GM12878 (cell line): ENCODE data around the gene FFAR2. TPM values are rescaled to one million over a fixed set of nuclear protein-coding genes. Genes with fewer than 3 reads are reported as not detected.
A peak's percentile ranks its signal among the peaks of the same experiment; 100 is the strongest.

Source experiments
- ATF2 ChIP-seq: IDR thresholded peaks from 2 replicates; pipeline ENCODE4 v1.6.1; 2012; ENCODE audit warnings: low read length, inconsistent platforms
- CBFB ChIP-seq: IDR thresholded peaks from 2 replicates; pipeline ENCODE4 v1.6.1; 2016; ENCODE audit warnings: antibody characterized with exemption, low read depth
- EGR1 ChIP-seq, 2 experiments: IDR thresholded peaks; 1 replicate in 1 of 2; 2 replicates in 1 of 2; pipeline ENCODE4 v1.6.1; 2011 to 2012; ENCODE audit warnings: low read depth in 2 of 2, low read length in 2 of 2, borderline replicate concordance in 1 of 2, mild to moderate bottlenecking in 1 of 2, moderate library complexity in 1 of 2
- ETV6 ChIP-seq, 2 experiments: fragments of 450-650 bp in 1 of 2; IDR thresholded peaks in 1 of 2; conservative IDR thresholded peaks in 1 of 2; 2 replicates each; pipeline ENCODE4 v1.6.1; 2014; ENCODE audit warnings: antibody characterized with exemption in 1 of 2, borderline replicate concordance in 1 of 2, low read depth in 1 of 2, mild to moderate bottlenecking in 1 of 2, moderate library complexity in 1 of 2
- FOXK2 ChIP-seq: fragments of 450-650 bp; IDR thresholded peaks from 2 replicates; pipeline ENCODE4 v1.6.1; 2017; ENCODE audit warnings: mild to moderate bottlenecking, moderate library complexity
- HCFC1 ChIP-seq: fragments of 150-350 bp; IDR thresholded peaks from 2 replicates; pipeline ENCODE4 v1.6.1; 2014; ENCODE audit warnings: low read length
- HDAC2 ChIP-seq: fragments of 200-600 bp; sonication (generic); IDR thresholded peaks from 2 replicates; pipeline ENCODE4 v1.6.1; 2017
- HSF1 ChIP-seq: fragments of 150-350 bp; IDR thresholded peaks from 2 replicates; pipeline ENCODE4 v1.6.1; 2014; ENCODE audit warnings: mild to moderate bottlenecking, low read depth, low read length
- JUND ChIP-seq: IDR thresholded peaks from 2 replicates; pipeline ENCODE4 v1.6.1; 2012; ENCODE audit warnings: low read depth, mild to moderate bottlenecking, low read length, improper control_type of control experiment, moderate library complexity
- LARP7 ChIP-seq: fragments of 450-650 bp; IDR thresholded peaks from 2 replicates; pipeline ENCODE4 v1.6.1; 2017; ENCODE audit warnings: mild to moderate bottlenecking
- MAX ChIP-seq: IDR thresholded peaks from 2 replicates; pipeline ENCODE4 v1.6.1; 2012; ENCODE audit warnings: low read depth, low read length, improper control_type of control experiment
- MLLT1 ChIP-seq: fragments of 450-650 bp; IDR thresholded peaks from 2 replicates; pipeline ENCODE4 v1.6.1; 2016; ENCODE audit warnings: mild to moderate bottlenecking
- PAX8 ChIP-seq: fragments of 450-650 bp; IDR thresholded peaks from 2 replicates; pipeline ENCODE4 v1.6.1; 2017; ENCODE audit warnings: mild to moderate bottlenecking, moderate library complexity
- POLR2AphosphoS2 ChIP-seq: IDR thresholded peaks from 2 replicates; pipeline ENCODE4 v1.6.1; 2011; ENCODE audit warnings: low read depth, mild to moderate bottlenecking, low read length, improper control_type of control experiment, moderate library complexity
- SIN3A ChIP-seq: IDR thresholded peaks from 2 replicates; pipeline ENCODE4 v1.6.1; 2012; ENCODE audit warnings: low read depth, low read length, improper control_type of control experiment
- SMAD5 ChIP-seq: IDR thresholded peaks from 2 replicates; pipeline ENCODE4 v1.6.1; 2016; ENCODE audit warnings: antibody characterized with exemption, low read depth
- SMC3 ChIP-seq: IDR thresholded peaks from 2 replicates; pipeline ENCODE4 v1.6.1; 2011; ENCODE audit warnings: low read length, improper control_type of control experiment, borderline replicate concordance
- SP1 ChIP-seq: IDR thresholded peaks from one replicate; pipeline ENCODE4 v1.6.1; 2011; ENCODE audit warnings: low read depth, low read length
- SRF ChIP-seq, 2 experiments: IDR thresholded peaks; 2 replicates each; pipeline ENCODE4 v1.6.1; 2011; ENCODE audit warnings: low read depth in 2 of 2, low read length in 2 of 2, mild to moderate bottlenecking in 1 of 2, moderate library complexity in 1 of 2
- STAT1 ChIP-seq: fragments of 450-650 bp; conservative IDR thresholded peaks from 2 replicates; pipeline ENCODE4 v1.6.1; 2014; ENCODE audit warnings: antibody characterized with exemption, mild to moderate bottlenecking
- STAT3 ChIP-seq: IDR thresholded peaks from 2 replicates; pipeline ENCODE4 v1.6.1; 2011; ENCODE audit warnings: low read depth, low read length, improper control_type of control experiment
- SUPT20H ChIP-seq: IDR thresholded peaks from 2 replicates; pipeline ENCODE4 v1.6.1; 2011; ENCODE audit warnings: low read depth, mild to moderate bottlenecking, low read length, moderate library complexity, borderline replicate concordance; ENCODE audit not compliant: control insufficient read depth
- TARDBP ChIP-seq: IDR thresholded peaks from 2 replicates; pipeline ENCODE4 v1.6.1; 2016; ENCODE audit warnings: borderline replicate concordance
- USF1 ChIP-seq: IDR thresholded peaks from 2 replicates; pipeline ENCODE4 v1.6.1; 2011; ENCODE audit warnings: borderline replicate concordance, low read depth, mild to moderate bottlenecking, moderate library complexity, mixed read lengths, low read length; ENCODE audit not compliant: insufficient read depth; ENCODE audit errors: extremely low read length
- ZNF207 ChIP-seq: fragments of 450-650 bp; IDR thresholded peaks from 2 replicates; pipeline ENCODE4 v1.6.1; 2014; ENCODE audit warnings: antibody characterized with exemption, mild to moderate bottlenecking, borderline replicate concordance
- polyA plus RNA-seq, 11 experiments: library from polyadenylated mRNA; depleted of rRNA in 4 of 11; unstranded in 6 of 11; stranded (reverse) in 5 of 11; fragments of >200 nt; fragmentation: Nextera tagmentation in 4 of 11; fragmentation: Illumina TruSeq in 1 of 11; extraction: Ambion mirVana in 4 of 11; extraction: Trizol in 1 of 11; gene quantifications; 1 replicate in 1 of 11; 2 replicates in 10 of 11; pipeline versions ENCODE4 v1.2.1 to v1.2.3, GENCODE V29; 2011 to 2016; ENCODE audit warnings: inconsistent platforms in 2 of 11, missing spikeins in 2 of 11, low read depth in 1 of 11
- total RNA-seq, 4 experiments: library from RNA; depleted of rRNA in 3 of 4; stranded (reverse); fragments of >200 nt in 3 of 4; fragmentation: Illumina TruSeq in 1 of 4; extraction: Trizol in 1 of 4; gene quantifications; 2 replicates each; pipeline versions ENCODE4 v1.2.1 to v1.2.3, GENCODE V29; 2013 to 2021

The FFAR2 gene
- total and polyA plus RNA-seq, 10 of the 15 experiments (the other 5 are each of a cell fraction or from before 2014, with no cell fraction given), result 0.05 to 4.0 (median 2.1) TPM

GRCh38 chr19:35436477-35437405, 11.3 kb upstream of the FFAR2 start (continued):
- no peak for TF ChIP-seq MLLT1
- no peak for TF ChIP-seq HSF1
- TF ChIP-seq EGR1 (IDR thresholded peaks at IDR 0.05; ENCODE audit: borderline replicate concordance in 1 of 2, low read depth in 2 of 2, low read length in 2 of 2), result no peak
- no peak for TF ChIP-seq TARDBP
- TF ChIP-seq SMC3, result no peak
- TF ChIP-seq SRF (IDR thresholded peaks at IDR 0.05; ENCODE audit: low read depth in 2 of 2, low read length in 2 of 2), result no peak
- no peak for TF ChIP-seq SUPT20H
- TF ChIP-seq SMAD5, result no peak
- no peak for TF ChIP-seq PAX8
- peak in 1 of 2 experiments; percentile 59; a peak in 1 of 4 replicates for TF ChIP-seq ETV6 (conservative IDR thresholded peaks at IDR 0.05 in 1 of 2, IDR thresholded peaks at IDR 0.05 in 1 of 2; ENCODE audit: borderline replicate concordance in 1 of 2, low read depth in 1 of 2)
- no peak for TF ChIP-seq FOXK2
- no peak for TF ChIP-seq HDAC2
- TF ChIP-seq HCFC1, result no peak
- TF ChIP-seq ATF2, result peak; percentile 56
- no peak for TF ChIP-seq MAX
- TF ChIP-seq SIN3A, result no peak
- no peak for TF ChIP-seq JUND
- TF ChIP-seq SP1, result no peak
- TF ChIP-seq ZNF207, result no peak
- no peak for TF ChIP-seq CBFB
- no peak for TF ChIP-seq STAT1
- TF ChIP-seq POLR2AphosphoS2, result no peak
- TF ChIP-seq LARP7, result no peak
- TF ChIP-seq STAT3, result no peak
- no peak for TF ChIP-seq USF1
